ENCODE data around the gene SCD.

- TF ChIP-seq CTCF (IDR thresholded peaks at IDR 0.05; ENCODE audit: low read depth, low read length, missing input control) = no peak
- no peak for TF ChIP-seq TAF1 (conservative IDR thresholded peaks at IDR 0.05)
- TF ChIP-seq RXRA (IDR thresholded peaks at IDR 0.05) = peak; percentile 98 to 99
- peak; percentile 95 for TF ChIP-seq YY1 (IDR thresholded peaks at IDR 0.05)
- peak; percentile 51 to 54 for TF ChIP-seq RAD21 (IDR thresholded peaks at IDR 0.05)
- TF ChIP-seq FOXA1 (IDR thresholded peaks at IDR 0.05) = peak; percentile 47
- TF ChIP-seq HNF4A (conservative IDR thresholded peaks at IDR 0.05) = peak; percentile 73 to 84
- TF ChIP-seq MAX (IDR thresholded peaks at IDR 0.05) = peak; percentile 90
- TF ChIP-seq JUND (IDR thresholded peaks at IDR 0.05) = peak; percentile 88 to 89
- peak in 1 of 2 donors; percentile 68 for TF ChIP-seq GABPA (IDR thresholded peaks at IDR 0.05 in 1 of 2, conservative IDR thresholded peaks at IDR 0.05 in 1 of 2)
- TF ChIP-seq SP1 (IDR thresholded peaks at IDR 0.05) = peak; percentile 91
- peak; percentile 64 for TF ChIP-seq REST (IDR thresholded peaks at IDR 0.05)
Observed at GRCh38 chr10:100364735-100365391, 17.8 kb downstream of the SCD start.
